ENCODE measurements around the gene SNX5.
A peak's percentile ranks its signal among the peaks of the same experiment; 100 is the strongest.

The SNX5 gene

DNA sequence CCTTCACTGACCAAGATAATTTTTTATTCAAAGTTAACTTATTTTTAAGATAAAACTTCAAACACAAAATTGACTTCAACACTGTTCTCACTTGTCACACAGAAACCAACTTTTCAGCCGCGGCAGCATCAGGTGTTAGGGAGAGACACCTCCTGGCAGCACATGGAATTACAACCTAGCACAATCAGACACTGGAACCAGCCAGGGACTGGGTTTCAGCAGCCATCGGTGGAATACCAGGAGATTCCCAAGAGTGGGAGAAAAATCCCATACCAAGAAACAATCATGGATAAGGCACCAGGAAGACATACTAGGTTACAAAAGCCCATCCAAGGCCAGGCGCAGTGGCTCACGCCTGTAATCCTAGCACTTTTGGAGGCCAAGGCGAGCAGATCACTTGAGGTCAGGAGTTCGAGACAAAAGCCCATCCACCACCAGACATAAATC, 70.0 kb downstream of the SNX5 start:
- Histone ChIP-seq H3K36me3 (ENCODE audit: insufficient read depth, low read length) (no peaks in the 10 kb centered on the region), H3K9ac (ENCODE audit: insufficient read length) (no peak overlapping the region), H3K27ac (no peak overlapping the region), H3K9me3 (ENCODE audit: low read depth, low read length) (no peaks in the 10 kb centered on the region), H3K4me3 (no peak overlapping the region)
- DNase-seq (ENCODE audit: low read depth, low spot score), result peak; percentile 22
- no peak for TF ChIP-seq POLR2AphosphoS5 (IDR thresholded peaks at IDR 0.05; ENCODE audit: borderline replicate concordance, low read depth, low read length)
- no peak for TF ChIP-seq EZH2 (IDR thresholded peaks at IDR 0.05)
- TF ChIP-seq FOXP2 (optimal IDR thresholded peaks at IDR 0.05; ENCODE audit: control extremely low read depth, extremely low read length, insufficient read depth), result no peak

DNA sequence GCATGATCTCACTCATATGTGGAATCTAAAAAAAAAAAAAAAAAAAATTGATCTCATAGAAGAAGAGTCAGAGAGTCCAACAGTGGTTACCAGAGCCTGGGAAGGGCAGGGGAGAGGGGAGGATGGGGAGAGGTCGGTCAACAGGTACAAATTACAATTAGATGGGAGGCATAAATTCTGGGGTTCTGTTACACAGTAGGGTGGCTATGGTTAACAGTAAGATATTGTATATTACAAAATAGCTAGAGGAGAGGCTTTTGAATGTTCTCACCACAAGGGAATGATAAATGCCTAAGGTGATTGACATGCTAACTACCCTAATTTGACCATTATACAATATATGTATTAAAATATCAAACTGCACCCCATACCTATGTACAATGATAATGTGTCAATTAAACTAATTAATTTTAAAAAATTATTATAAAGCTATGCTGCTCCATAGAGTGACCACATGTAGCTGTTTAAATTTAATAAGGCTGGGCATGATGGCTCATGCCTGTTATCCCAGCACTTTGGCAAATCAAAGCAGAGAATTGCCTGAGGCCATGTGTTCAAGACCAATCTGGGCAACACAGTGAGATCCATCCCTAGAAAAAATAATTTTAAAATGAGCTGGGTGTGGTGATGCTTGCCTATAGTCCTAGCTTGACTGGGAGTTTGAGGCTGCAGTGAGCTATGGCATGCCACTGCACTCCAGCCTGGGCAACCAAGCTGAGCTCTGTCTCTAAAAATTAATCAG, 70.9 kb downstream of the SNX5 start:
- Histone ChIP-seq H3K4me3 (no peak overlapping the region), H3K9me3 (ENCODE audit: low read depth, low read length) (no peaks in the 10 kb centered on the region), H3K9ac (ENCODE audit: insufficient read length) (no peak overlapping the region), H3K27ac (no peak overlapping the region), H3K36me3 (ENCODE audit: insufficient read depth, low read length) (no peaks in the 10 kb centered on the region)
- no peak for DNase-seq (ENCODE audit: low read depth, low spot score)
- TF ChIP-seq POLR2AphosphoS5 (IDR thresholded peaks at IDR 0.05; ENCODE audit: borderline replicate concordance, low read depth, low read length), result no peak
- no peak for TF ChIP-seq EZH2 (IDR thresholded peaks at IDR 0.05)
- TF ChIP-seq FOXP2 (optimal IDR thresholded peaks at IDR 0.05; ENCODE audit: control extremely low read depth, extremely low read length, insufficient read depth), result no peak

DNA sequence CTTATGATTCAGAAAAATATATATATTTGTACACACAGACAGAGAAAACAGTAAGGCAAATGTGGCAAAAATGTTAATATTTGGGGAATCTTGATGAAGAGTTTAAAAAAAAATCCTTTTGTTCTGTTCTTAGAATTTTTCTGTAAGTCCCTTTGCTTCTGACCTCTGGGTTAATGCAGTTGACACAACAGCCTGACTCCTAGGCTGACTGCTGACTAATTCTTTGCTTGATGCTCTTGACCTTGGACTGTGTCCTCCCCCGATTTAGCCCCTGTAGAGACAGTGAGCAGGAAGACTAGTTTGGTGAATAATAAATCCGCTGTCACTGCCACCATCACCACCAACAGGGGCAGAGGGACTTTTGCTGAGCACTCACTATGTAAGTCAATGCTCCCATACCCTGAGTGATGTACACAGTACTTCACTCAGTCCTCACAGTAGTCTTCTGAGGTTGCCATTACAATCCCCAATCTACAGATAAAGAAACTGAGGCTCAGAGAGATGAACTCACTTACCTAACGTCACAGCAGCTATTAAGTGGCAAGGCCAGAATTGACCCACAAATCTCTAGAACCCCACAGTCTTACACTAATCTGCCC, 71.7 kb downstream of the SNX5 start:
- Histone ChIP-seq H3K27ac (no peak overlapping the region), H3K9ac (ENCODE audit: insufficient read length) (no peak overlapping the region), H3K4me3 (no peak overlapping the region), H3K9me3 (ENCODE audit: low read depth, low read length) (no peaks in the 10 kb centered on the region), H3K36me3 (ENCODE audit: insufficient read depth, low read length) (no peaks in the 10 kb centered on the region)
- DNase-seq (ENCODE audit: low read depth, low spot score), result no peak
- TF ChIP-seq EZH2 (IDR thresholded peaks at IDR 0.05) (no peak), POLR2AphosphoS5 (IDR thresholded peaks at IDR 0.05; ENCODE audit: borderline replicate concordance, low read depth, low read length) (no peak), FOXP2 (optimal IDR thresholded peaks at IDR 0.05; ENCODE audit: control extremely low read depth, extremely low read length, insufficient read depth) (no peak)

DNA sequence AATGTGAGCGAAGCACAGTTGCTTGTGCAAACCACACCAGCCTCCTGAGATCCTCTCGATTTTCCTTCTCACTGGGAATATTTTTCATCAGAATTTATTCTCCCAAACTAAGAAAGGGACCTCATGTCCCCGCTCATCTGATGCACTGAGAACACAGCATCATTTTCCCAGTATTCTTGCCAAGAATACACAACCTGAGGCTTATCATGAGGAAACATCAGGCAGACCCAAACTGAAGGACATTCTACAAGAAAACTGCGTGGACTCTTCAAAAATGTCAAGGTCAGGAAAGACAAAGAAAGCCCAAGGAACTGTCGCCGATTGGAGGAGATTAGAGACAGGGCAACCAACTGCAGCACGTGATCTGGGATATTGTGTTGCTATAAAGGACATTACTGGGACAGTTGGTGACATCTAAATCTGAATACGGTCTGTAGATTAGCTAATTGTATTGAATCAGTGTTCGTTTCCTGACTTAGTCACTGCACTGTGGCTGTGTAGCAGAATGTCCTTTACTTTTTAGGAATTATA, 72.3 kb downstream of the SNX5 start:
- Histone ChIP-seq H3K27ac (no peak overlapping the region), H3K9me3 (ENCODE audit: low read depth, low read length) (no peaks in the 10 kb centered on the region), H3K4me3 (no peak overlapping the region), H3K9ac (ENCODE audit: insufficient read length) (peak overlapping the region; percentile 5), H3K36me3 (ENCODE audit: insufficient read depth, low read length) (no peaks in the 10 kb centered on the region)
- TF ChIP-seq EZH2 (IDR thresholded peaks at IDR 0.05), result no peak
- no peak for TF ChIP-seq FOXP2 (optimal IDR thresholded peaks at IDR 0.05; ENCODE audit: control extremely low read depth, extremely low read length, insufficient read depth)
- TF ChIP-seq POLR2AphosphoS5 (IDR thresholded peaks at IDR 0.05; ENCODE audit: borderline replicate concordance, low read depth, low read length), result no peak
- no peak for DNase-seq (ENCODE audit: low read depth, low spot score)

DNA sequence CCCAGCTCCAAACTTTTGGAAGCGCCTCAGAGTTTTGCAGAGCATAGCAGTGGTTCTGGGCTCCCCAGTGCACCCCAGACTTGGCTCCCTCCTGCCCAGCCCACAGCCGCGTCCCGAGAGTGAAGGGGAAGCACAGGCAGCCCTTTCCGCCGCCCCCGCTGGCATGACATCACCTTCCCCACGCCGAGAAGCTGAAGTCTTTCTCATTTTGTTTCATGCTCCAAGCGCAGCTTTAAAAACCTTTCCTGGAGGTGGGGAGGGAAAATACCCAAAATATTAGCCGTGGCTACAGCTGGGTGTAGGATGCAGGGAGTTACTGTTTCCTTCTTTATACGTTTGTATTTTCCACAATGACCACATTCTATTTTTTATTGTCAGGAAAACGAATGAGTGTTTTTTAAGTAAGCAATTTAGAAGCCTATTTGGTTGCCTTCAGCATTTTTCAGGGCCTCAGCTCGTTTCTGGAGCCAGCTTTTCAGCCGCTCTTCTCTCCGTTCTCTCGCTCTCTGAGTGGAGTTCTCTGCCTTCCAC, 72.9 kb downstream of the SNX5 start:
- Histone ChIP-seq H3K36me3 (ENCODE audit: insufficient read depth, low read length) (no peaks in the 10 kb centered on the region), H3K9ac (ENCODE audit: insufficient read length) (peak overlapping the region; percentile 5), H3K27ac (no peak overlapping the region), H3K9me3 (ENCODE audit: low read depth, low read length) (no peaks in the 10 kb centered on the region), H3K4me3 (no peak overlapping the region)
- TF ChIP-seq FOXP2 (optimal IDR thresholded peaks at IDR 0.05; ENCODE audit: control extremely low read depth, extremely low read length, insufficient read depth), result no peak
- no peak for TF ChIP-seq EZH2 (IDR thresholded peaks at IDR 0.05)
- no peak for TF ChIP-seq POLR2AphosphoS5 (IDR thresholded peaks at IDR 0.05; ENCODE audit: borderline replicate concordance, low read depth, low read length)
- DNase-seq (ENCODE audit: low read depth, low spot score), result no peak

DNA sequence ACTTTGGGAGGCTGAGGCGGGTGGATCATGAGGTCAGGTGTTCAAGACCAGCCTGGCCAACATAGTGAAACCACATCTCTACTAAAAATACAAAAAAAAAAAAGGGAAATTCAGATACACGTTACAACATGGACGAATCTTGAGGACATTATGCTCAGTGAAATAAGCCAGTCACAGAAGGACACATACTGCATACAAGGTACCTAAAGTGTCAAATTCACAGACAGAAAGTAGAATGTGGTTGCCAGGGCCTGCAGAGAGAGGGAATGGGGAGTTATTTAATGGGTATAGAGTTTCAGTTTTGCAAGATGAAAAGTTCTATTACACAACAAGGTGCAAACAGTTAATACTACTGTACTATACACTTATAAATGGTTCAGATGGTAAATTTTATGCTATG, 75.1 kb downstream of the SNX5 start:
- Histone ChIP-seq H3K9ac (ENCODE audit: insufficient read length) (no peak overlapping the region), H3K9me3 (ENCODE audit: low read depth, low read length) (no peaks in the 10 kb centered on the region), H3K4me3 (no peak overlapping the region), H3K36me3 (ENCODE audit: insufficient read depth, low read length) (no peaks in the 10 kb centered on the region), H3K27ac (no peak overlapping the region)
- no peak for DNase-seq (ENCODE audit: low read depth, low spot score)
- TF ChIP-seq EZH2 (IDR thresholded peaks at IDR 0.05), result no peak
- no peak for TF ChIP-seq FOXP2 (optimal IDR thresholded peaks at IDR 0.05; ENCODE audit: control extremely low read depth, extremely low read length, insufficient read depth)
- no peak for TF ChIP-seq POLR2AphosphoS5 (IDR thresholded peaks at IDR 0.05; ENCODE audit: borderline replicate concordance, low read depth, low read length)

DNA sequence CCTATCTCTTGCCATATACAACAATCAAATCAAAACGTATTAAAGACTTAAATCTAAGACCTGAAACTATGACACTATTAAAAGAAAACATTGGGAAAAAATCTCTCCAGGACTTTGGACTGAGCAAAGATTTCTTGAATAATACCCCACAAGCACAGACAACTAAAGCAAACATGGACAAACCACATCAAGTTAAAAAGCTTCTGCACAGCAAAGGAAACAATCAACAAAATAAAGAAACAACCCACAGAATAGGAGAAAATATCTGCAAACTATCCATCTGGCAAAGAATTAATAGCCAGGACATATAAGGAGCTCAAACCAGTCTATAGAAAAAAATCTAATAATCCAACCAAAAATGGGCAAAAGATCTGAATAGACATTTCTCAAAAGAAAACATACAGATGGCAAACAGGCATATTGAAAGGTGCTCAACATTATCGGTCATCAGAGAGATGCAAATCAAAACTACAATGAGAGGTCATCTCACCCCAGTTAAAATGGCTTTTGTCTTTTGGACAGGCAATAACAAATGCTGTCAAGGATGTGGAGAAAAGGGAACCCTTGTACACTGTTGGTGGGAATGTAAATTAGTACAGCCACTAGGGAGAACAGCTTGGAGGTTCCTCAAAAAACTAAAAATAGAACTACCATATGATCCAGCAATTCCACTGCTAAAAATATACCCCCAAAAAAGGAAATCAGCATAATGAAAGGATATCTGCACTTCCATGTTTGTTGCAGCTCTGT, 76.2 kb downstream of the SNX5 start:
- Histone ChIP-seq H3K36me3 (ENCODE audit: insufficient read depth, low read length) (no peaks in the 10 kb centered on the region), H3K9me3 (ENCODE audit: low read depth, low read length) (no peaks in the 10 kb centered on the region), H3K27ac (no peak overlapping the region), H3K4me3 (no peak overlapping the region), H3K9ac (ENCODE audit: insufficient read length) (no peak overlapping the region)
- DNase-seq (ENCODE audit: low read depth, low spot score), result no peak
- TF ChIP-seq POLR2AphosphoS5 (IDR thresholded peaks at IDR 0.05; ENCODE audit: borderline replicate concordance, low read depth, low read length), result no peak
- no peak for TF ChIP-seq EZH2 (IDR thresholded peaks at IDR 0.05)
- TF ChIP-seq FOXP2 (optimal IDR thresholded peaks at IDR 0.05; ENCODE audit: control extremely low read depth, extremely low read length, insufficient read depth), result no peak

Measured in SK-N-MC (cell line).